GM23248 (cell line): ENCODE data around the gene HOXA11. TPM values are rescaled to one million over a fixed set of nuclear protein-coding genes. Genes with fewer than 3 reads are reported as not detected.

ENCODE experiments used
- DNase-seq: peaks from one replicate; pipeline ENCODE4 v3.0.0-alpha.2; 2015
- H2AFZ ChIP-seq: fragments of 200-600 bp; sonication (generic); 2 replicates; pipeline ENCODE4 v1.6.1; 2016; ENCODE audit warnings: antibody characterized with exemption
- H3F3A ChIP-seq: fragments of 200-600 bp; sonication (generic); 2 replicates; pipeline ENCODE4 v1.6.1; 2016; ENCODE audit warnings: mild to moderate bottlenecking, antibody characterized with exemption, mixed run types; ENCODE audit not compliant: insufficient read depth
- H3K27ac ChIP-seq: fragments of 200-600 bp; sonication (generic); 2 replicates; pipeline ENCODE4 v1.5.1; 2016; ENCODE audit warnings: mild to moderate bottlenecking
- H3K27me3 ChIP-seq: fragments of 200-600 bp; sonication (generic); replicated peaks from 2 replicates; pipeline ENCODE4 v1.6.1; 2016; ENCODE audit warnings: mild to moderate bottlenecking; ENCODE audit not compliant: insufficient read depth
- H3K36me3 ChIP-seq: fragments of 200-600 bp; sonication (generic); 2 replicates; pipeline ENCODE4 v1.6.1; 2016; ENCODE audit warnings: low read depth, mild to moderate bottlenecking
- H3K4me1 ChIP-seq: fragments of 200-600 bp; sonication (generic); 2 replicates; pipeline ENCODE4 v1.6.1; 2016; ENCODE audit warnings: mild to moderate bottlenecking; ENCODE audit not compliant: insufficient read depth
- H3K4me2 ChIP-seq: fragments of 200-600 bp; sonication (generic); one replicate; pipeline ENCODE4 v1.6.1; 2016; ENCODE audit warnings: mild to moderate bottlenecking; ENCODE audit not compliant: unreplicated experiment
- H3K4me3 ChIP-seq: fragments of 200-600 bp; sonication (generic); 2 replicates; pipeline ENCODE4 v1.5.1; 2016; ENCODE audit warnings: mild to moderate bottlenecking
- H3K79me2 ChIP-seq: fragments of 200-600 bp; sonication (generic); 2 replicates; pipeline ENCODE4 v1.6.1; 2016; ENCODE audit warnings: mild to moderate bottlenecking; ENCODE audit not compliant: insufficient read depth
- H3K9ac ChIP-seq: fragments of 200-600 bp; sonication (generic); 2 replicates; pipeline ENCODE4 v1.6.1; 2016; ENCODE audit warnings: mild to moderate bottlenecking
- H3K9me2 ChIP-seq: fragments of 200-600 bp; sonication (generic); 2 replicates; pipeline ENCODE4 v1.6.1; 2016; ENCODE audit warnings: mixed run types, mild to moderate bottlenecking, moderate library complexity; ENCODE audit not compliant: insufficient read depth
- H3K9me3 ChIP-seq: fragments of 200-600 bp; sonication (generic); one replicate; pipeline ENCODE4 v1.6.1; 2017; ENCODE audit warnings: low read depth
- H4K20me1 ChIP-seq: fragments of 200-600 bp; sonication (generic); 2 replicates; pipeline ENCODE4 v1.6.0; 2016; ENCODE audit not compliant: insufficient read depth
- EZH2 ChIP-seq: fragments of 200-600 bp; sonication (generic); IDR thresholded peaks from 2 replicates; pipeline ENCODE4 v1.6.1; 2018; ENCODE audit warnings: antibody characterized with exemption, mild to moderate bottlenecking; ENCODE audit not compliant: insufficient read depth, poor library complexity, severe bottlenecking
- EZH2phosphoT487 ChIP-seq: fragments of 200-600 bp; sonication (generic); IDR thresholded peaks from 2 replicates; pipeline ENCODE4 v1.6.1; 2018; ENCODE audit warnings: antibody characterized with exemption, moderate library complexity, mild to moderate bottlenecking, low read depth; ENCODE audit not compliant: insufficient read depth
- WGBS, 2 experiments: methylation state at CpG; one replicate each; pipeline ENCODE4 v1.1.6; 2015 to 2017; ENCODE audit warnings: low lambda C conversion rate in 2 of 2, low coverage in 1 of 2; ENCODE audit errors: missing lambda C conversion rate in 2 of 2; 5-methylcytosine and 5-hydroxymethylcytosine counted together
- in situ Hi-C: fragments of 300-500 bp; cut with MboI; formaldehyde crosslinking; loops from 2 replicates; pipeline ENCODE4 v1.15.0; 2020
- polyA plus RNA-seq: library from polyadenylated mRNA; unstranded; fragments of >200 nt; fragmentation: Nextera tagmentation; extraction: Ambion mirVana; gene quantifications from 2 replicates; pipeline ENCODE4 v1.2.1, GENCODE V29; 2016
- total RNA-seq: library from RNA; depleted of rRNA; stranded (reverse); fragments of >200 nt; shearing (Covaris generic); gene quantifications from 2 replicates; pipeline ENCODE4 v1.2.3, GENCODE V29; 2014

HOXA11 gene
- total and polyA plus RNA-seq, 2 experiments from 2014 or later: 8.0 to 8.3 TPM

GRCh38 chr7:27192546-27193334 is 7.7 kb upstream of the HOXA11 start:
- Histone ChIP-seq H3K4me1 (no peaks in the 10 kb centered on the region), H4K20me1 (no peaks in the 10 kb centered on the region), H3K4me2 (peak overlapping the region; percentile 83), H3K4me3 (peak overlapping the region; percentile 74), H3K9me2 (no peaks in the 10 kb centered on the region), H3K36me3 (no peaks in the 10 kb centered on the region), H3K27me3 (0 out of 2 replicates have a peak, but pooled peaks cover 5% of the 10 kb centered on the region), H3K27ac (no peak overlapping the region), H2AFZ (peak overlapping the region; percentile 84), H3K9ac (peak overlapping the region; percentile 74), H3F3A (peaks cover 5% of the 10 kb centered on the region; the same call in 1 of the 2 replicates), H3K9me3 (no peaks in the 10 kb centered on the region), H3K79me2 (no peaks in the 10 kb centered on the region)
- WGBS, 2 experiments: 14 to 18% methylated on average over 63 to 65 of the region's 78 CpGs
- in situ Hi-C loops: loop anchor here (10.0 kb wide), 1 partner anchor 902 kb away; no protein-coding TSS in a partner anchor
- TF ChIP-seq EZH2phosphoT487 (no peak), EZH2 (no peak)
- DNase-seq: peak; percentile 66

- Histone ChIP-seq H3F3A (peaks cover 2% of the 10 kb centered on the region; the same call in 1 of the 2 replicates), H3K9me3 (no peaks in the 10 kb centered on the region), H3K4me2 (peak overlapping the region; percentile 83), H3K79me2 (no peaks in the 10 kb centered on the region), H3K4me3 (peak overlapping the region; percentile 74), H2AFZ (peak overlapping the region; percentile 84), H3K27me3 (no peaks in the 10 kb centered on the region), H3K27ac (no peak overlapping the region), H3K9me2 (no peaks in the 10 kb centered on the region), H3K4me1 (no peaks in the 10 kb centered on the region), H4K20me1 (no peaks in the 10 kb centered on the region), H3K36me3 (no peaks in the 10 kb centered on the region), H3K9ac (peak overlapping the region; percentile 74)
- 90 to 94% methylated on average over 35 to 42 of the region's 42 CpGs for WGBS, 2 experiments
- no peak for DNase-seq
- TF ChIP-seq EZH2phosphoT487 (no peak), EZH2 (no peak)
- in situ Hi-C loops: loop anchor here (10.0 kb wide), 1 partner anchor 903 kb away; no protein-coding TSS in a partner anchor
These were observed 7.0 kb upstream of the HOXA11 start for GRCh38 chr7:27191833-27192545.

- Histone ChIP-seq H3K9ac (no peak overlapping the region), H2AFZ (no peak overlapping the region)
- 97 to 98% methylated on average over 15 of the region's 15 CpGs for WGBS, 2 experiments
These were observed 6.2 kb upstream of the HOXA11 start for GRCh38 chr7:27191161-27191731.

GRCh38 chr7:27189997-27190748 is 5.1 kb upstream of the HOXA11 start:
- Histone ChIP-seq H3K79me2 (no peaks in the 10 kb centered on the region), H3F3A (peaks cover 8% of the 10 kb centered on the region; the same call in 1 of the 2 replicates), H3K27me3 (no peaks in the 10 kb centered on the region), H2AFZ (no peak overlapping the region), H3K9me3 (no peaks in the 10 kb centered on the region), H3K4me3 (no peak overlapping the region), H3K4me1 (no peaks in the 10 kb centered on the region), H3K36me3 (no peaks in the 10 kb centered on the region), H3K9me2 (no peaks in the 10 kb centered on the region), H3K27ac (no peak overlapping the region), H4K20me1 (no peaks in the 10 kb centered on the region), H3K9ac (no peak overlapping the region), H3K4me2 (no peak overlapping the region)
- no peak for DNase-seq
- WGBS, 2 experiments: 68 to 74% methylated on average over 7 of the region's 7 CpGs
- in situ Hi-C loops: loop anchor here (10.0 kb wide), 1 partner anchor 905 kb away; no protein-coding TSS in a partner anchor
- TF ChIP-seq EZH2 (no peak), EZH2phosphoT487 (no peak)

More at GRCh38 chr7:27191161-27191731, 6.2 kb upstream of the HOXA11 start:
- no peaks in the 10 kb centered on the region for H3K79me2 ChIP-seq
- H3K4me2 ChIP-seq: no peak overlapping the region
- no peaks in the 10 kb centered on the region for H3K36me3 ChIP-seq
- no peak overlapping the region for H3K4me3 ChIP-seq
- in situ Hi-C loops: loop anchor here (10.0 kb wide), 1 partner anchor 904 kb away; no protein-coding TSS in a partner anchor
- TF ChIP-seq EZH2 (no peak), EZH2phosphoT487 (no peak)
- no peaks in the 10 kb centered on the region for H3K9me3 ChIP-seq
- no peaks in the 10 kb centered on the region for H4K20me1 ChIP-seq
- H3K9me2 ChIP-seq: no peaks in the 10 kb centered on the region
- no peak overlapping the region for H3K27ac ChIP-seq
- no peaks in the 10 kb centered on the region for H3K4me1 ChIP-seq
- peaks cover 7% of the 10 kb centered on the region; the same call in 1 of the 2 replicates for H3F3A ChIP-seq
- DNase-seq: no peak
- H3K27me3 ChIP-seq: no peaks in the 10 kb centered on the region
